GM12891 (cell line): Measurements from ENCODE around the gene ZBTB12.

Experiments used
- POLR2A ChIP-seq: IDR thresholded peaks from 2 replicates; pipeline ENCODE4 v1.6.1; 2011; ENCODE audit warnings: low read depth, low read length, control low read depth
- POLR2AphosphoS5 ChIP-seq: IDR thresholded peaks from 2 replicates; pipeline ENCODE4 v1.6.1; 2011; ENCODE audit warnings: low read depth, low read length, control low read depth
- SPI1 ChIP-seq: IDR thresholded peaks from 2 replicates; pipeline ENCODE4 v1.6.1; 2011; ENCODE audit warnings: low read depth, low read length, control low read depth
- TAF1 ChIP-seq: IDR thresholded peaks from 2 replicates; pipeline ENCODE4 v1.6.1; 2011; ENCODE audit warnings: low read depth, low read length, control low read depth

DNA sequence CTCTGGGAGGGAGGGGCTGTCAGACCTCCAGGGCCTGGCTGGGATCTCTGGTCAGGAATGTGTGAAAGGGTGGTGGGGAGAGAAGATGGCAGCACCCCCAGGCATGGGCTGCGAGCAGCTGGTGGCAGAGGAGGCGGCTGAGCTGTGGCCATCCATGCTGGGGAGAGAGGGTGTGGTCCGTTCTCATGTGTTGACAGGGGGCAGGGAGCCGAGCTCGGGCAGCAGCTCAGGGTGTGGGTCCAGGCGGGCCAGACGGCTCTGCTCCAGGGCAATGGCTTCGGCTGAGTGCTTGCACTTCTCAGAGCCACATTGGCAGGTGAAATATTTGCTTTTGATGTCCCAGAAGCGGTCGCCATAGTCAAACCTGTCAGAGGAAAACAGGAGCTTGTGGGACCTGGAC is 22.0 kb downstream of the ZBTB12 start:
- TF ChIP-seq POLR2A: no peak
- no peak for TF ChIP-seq POLR2AphosphoS5
- TF ChIP-seq SPI1: no peak
- TF ChIP-seq TAF1: no peak
